B cell (primary cell): ENCODE data around the gene DDX24. TPM values are rescaled to one million over a fixed set of nuclear protein-coding genes. Genes with fewer than 3 reads are reported as not detected.

ENCODE experiments used
- ATAC-seq: fragments of 200-7000 bp; cut with Tn5 transposase; one replicate; pipeline ENCODE4 v1.10.0; 2021; ENCODE audit warnings: low read depth, mild to moderate bottlenecking, moderate number of reproducible peaks, moderate library complexity
- CTCF ChIA-PET: fragments of 350-600 bp; sonication (Branson Sonifier 250); formaldehyde crosslinking; loops from one replicate; lab custom pipeline; 2021; ENCODE audit warnings: antibody characterized with exemption, inconsistent platforms; lab: Charles Lee
- POLR2A ChIA-PET: fragments of 350-600 bp; sonication (Branson Sonifier 250); formaldehyde crosslinking; loops from one replicate; lab custom pipeline; 2021; ENCODE audit warnings: antibody characterized with exemption; lab: Charles Lee
- DNase-seq: peaks from one replicate; pipeline ENCODE4 v3.0.0; 2013
- H2AFZ ChIP-seq: 2 replicates; pipeline ENCODE4 v1.6.1; 2012; ENCODE audit warnings: mild to moderate bottlenecking, low read depth, low read length; ENCODE audit not compliant: insufficient read depth, poor library complexity, severe bottlenecking
- H3K27ac ChIP-seq, 2 donors: 1 replicate in 1 of 2; 2 replicates in 1 of 2; pipeline ENCODE4 v1.5.1; 2012 to 2013; ENCODE audit warnings: low read length in 2 of 2, mild to moderate bottlenecking in 2 of 2, moderate library complexity in 1 of 2
- H3K27me3 ChIP-seq, 4 experiments: fragments of 200-600 bp in 1 of 4; sonication (generic) in 1 of 4; replicated peaks in 1 of 4; 1 replicate in 2 of 4; 2 replicates in 2 of 4; pipeline versions ENCODE4 v1.6.1 to v1.7.0; 2013 to 2016; ENCODE audit warnings: low read length in 3 of 4, mild to moderate bottlenecking in 2 of 4, mixed read lengths in 1 of 4, moderate library complexity in 1 of 4; ENCODE audit not compliant: insufficient read depth in 4 of 4, control insufficient read depth in 3 of 4; ENCODE audit errors: control extremely low read depth in 1 of 4
- H3K36me3 ChIP-seq, 2 experiments: replicated peaks in 1 of 2; 1 replicate in 1 of 2; 2 replicates in 1 of 2; pipeline versions ENCODE4 v1.6.1 to v1.7.1; 2013; ENCODE audit warnings: low read length in 1 of 2; ENCODE audit not compliant: insufficient read depth in 2 of 2, control insufficient read depth in 1 of 2; ENCODE audit errors: control extremely low read depth in 1 of 2, extremely low read depth in 1 of 2
- H3K4me1 ChIP-seq, 2 donors: fragments of 200-600 bp in 1 of 2; sonication (generic) in 1 of 2; 1 replicate in 1 of 2; 2 replicates in 1 of 2; pipeline versions ENCODE4 v1.5.1 to v1.6.1; 2013 to 2017; ENCODE audit warnings: low read length in 2 of 2; ENCODE audit not compliant: control insufficient read depth in 2 of 2, insufficient read depth in 2 of 2
- H3K4me2 ChIP-seq: replicated peaks from 2 replicates; pipeline ENCODE3; 2012; ENCODE audit warnings: mild to moderate bottlenecking, low read depth, low read length; ENCODE audit not compliant: poor library complexity, severe bottlenecking
- H3K4me3 ChIP-seq, 5 experiments: fragments of 200-600 bp in 1 of 5; sonication (generic) in 1 of 5; 1 replicate in 3 of 5; 2 replicates in 2 of 5; pipeline versions ENCODE4 v1.5.1 to v1.7.0; 2011 to 2016; ENCODE audit warnings: low read length in 4 of 5, mild to moderate bottlenecking in 4 of 5, low read depth in 2 of 5, control low read depth in 1 of 5, moderate library complexity in 1 of 5; ENCODE audit not compliant: insufficient read depth in 1 of 5; ENCODE audit errors: control extremely low read depth in 1 of 5, extremely low read depth in 1 of 5
- H3K79me2 ChIP-seq: fragments of 200-600 bp; sonication (generic); one replicate; pipeline ENCODE4 v1.6.0; 2016; ENCODE audit warnings: low read length; ENCODE audit not compliant: control insufficient read depth, insufficient read depth
- H3K9ac ChIP-seq: fragments of 200-600 bp; sonication (generic); 2 replicates; pipeline ENCODE4 v1.6.1; 2017; ENCODE audit warnings: mild to moderate bottlenecking, low read length, moderate library complexity
- H3K9me3 ChIP-seq, 3 donors: one replicate each; pipeline versions ENCODE4 v1.6.1 to v1.7.1; 2013; ENCODE audit warnings: low read length in 2 of 3; ENCODE audit not compliant: control insufficient read depth in 2 of 3, insufficient read depth in 1 of 3; ENCODE audit errors: control extremely low read depth in 1 of 3
- H4K20me1 ChIP-seq: 2 replicates; pipeline ENCODE4 v1.6.0; 2012; ENCODE audit warnings: mild to moderate bottlenecking, low read length; ENCODE audit not compliant: insufficient read depth, control insufficient read depth, poor library complexity, severe bottlenecking
- H3K27ac Mint-ChIP-seq: one replicate; pipeline ENCODE4 v1.8.0; 2021; ENCODE audit warnings: mixed read lengths
- H3K27me3 Mint-ChIP-seq: one replicate; pipeline ENCODE4 v1.8.0; 2021; ENCODE audit warnings: mixed read lengths
- H3K4me1 Mint-ChIP-seq: one replicate; pipeline ENCODE4 v1.8.0; 2021; ENCODE audit warnings: mixed read lengths
- H3K4me3 Mint-ChIP-seq: one replicate; pipeline ENCODE4 v1.8.0; 2021; ENCODE audit warnings: mixed read lengths
- H3K9me3 Mint-ChIP-seq: one replicate; pipeline ENCODE4 v1.8.0; 2022; ENCODE audit warnings: mixed read lengths; ENCODE audit not compliant: insufficient read depth
- CTCF ChIP-seq: fragments of 200-600 bp; IDR thresholded peaks from one replicate; pipeline ENCODE4 v1.8.0; 2022; ENCODE audit warnings: antibody characterized with exemption, mild to moderate bottlenecking
- EZH2 ChIP-seq: IDR thresholded peaks from 2 replicates; pipeline ENCODE4 v1.6.1; 2012; ENCODE audit warnings: borderline replicate concordance, low read depth, mild to moderate bottlenecking, moderate library complexity, low read length; ENCODE audit not compliant: insufficient read depth, poor library complexity, severe bottlenecking
- WGBS: methylation state at CpG from one replicate; pipeline ENCODE4 v1.1.5; 2013; ENCODE audit warnings: missing lambda C conversion rate; ENCODE audit not compliant: insufficient coverage; 5-methylcytosine and 5-hydroxymethylcytosine counted together
- intact Hi-C: fragments of 100-400 bp; cut with micrococcal nuclease; formaldehyde crosslinking; loops from one replicate; pipeline ENCODE4 v1.10.0; 2022
- polyA plus RNA-seq: library from polyadenylated mRNA; depleted of rRNA; stranded (reverse); fragments of >200 nt; gene quantifications from 2 replicates; pipeline ENCODE4 v1.2.3, GENCODE V29; 2012
- total RNA-seq, 2 donors: library from RNA; stranded (reverse); fragments of 120-200 nt in 1 of 2; gene quantifications; 1 replicate in 1 of 2; 2 replicates in 1 of 2; pipeline versions ENCODE4 v1.2.3 to v1.2.4, GENCODE V29; 2013 to 2022

Gene DDX24
- total and polyA plus RNA-seq, 2 donors (not counting 1 experiment from before 2014, with no cell fraction given), result 145 to 211 TPM

- no peaks in the 10 kb centered on the region for H3K27me3 Mint-ChIP-seq
- ATAC-seq (no peak), DNase-seq (no peak)
- Histone ChIP-seq H3K27me3 (no peaks in the 10 kb centered on the region), H3K4me2 (no peak overlapping the region), H2AFZ (no peak overlapping the region), H3K4me3 (no peak overlapping the region), H3K9ac (no peak overlapping the region), H3K79me2 (no peaks in the 10 kb centered on the region), H3K4me1 (no peaks in the 10 kb centered on the region), H3K27ac (no peak overlapping the region), H3K9me3 (no peaks in the 10 kb centered on the region), H3K36me3 (peaks cover 0 to 24% of the 10 kb centered on the region in 2 experiments), H4K20me1 (no peaks in the 10 kb centered on the region)
- H3K27ac Mint-ChIP-seq, result no peak overlapping the region
- 91% methylated on average over 12 of the region's 12 CpGs for WGBS
- no peak for TF ChIP-seq EZH2
- no peak for TF ChIP-seq CTCF
- no peaks in the 10 kb centered on the region for H3K9me3 Mint-ChIP-seq
- intact Hi-C loops, result no loop called here
- ChIA-PET CTCF (interaction anchor here (1.2 kb wide), 1 partner anchor 107 kb away, joined by 5 read pairs; no protein-coding TSS in a partner anchor), POLR2A (no interaction called here)
- no peaks in the 10 kb centered on the region for H3K4me1 Mint-ChIP-seq
- H3K4me3 Mint-ChIP-seq, result no peak overlapping the region
Measured at GRCh38 chr14:94042433-94043091, 38.4 kb downstream of the DDX24 start.

- Histone ChIP-seq H3K79me2 (no peaks in the 10 kb centered on the region), H3K9me3 (no peaks in the 10 kb centered on the region), H4K20me1 (no peaks in the 10 kb centered on the region), H3K4me2 (no peak overlapping the region), H3K9ac (no peak overlapping the region), H3K27me3 (no peaks in the 10 kb centered on the region), H3K27ac (no peak overlapping the region), H3K4me3 (no peak overlapping the region), H3K36me3 (peaks cover 0 to 16% of the 10 kb centered on the region in 2 experiments), H2AFZ (no peak overlapping the region), H3K4me1 (no peaks in the 10 kb centered on the region)
- peaks cover under 1% of the 10 kb centered on the region for H3K4me1 Mint-ChIP-seq
- DNase-seq, result no peak
- H3K27me3 Mint-ChIP-seq, result no peaks in the 10 kb centered on the region
- intact Hi-C loops, result no loop called here
- TF ChIP-seq EZH2 (no peak), CTCF (no peak)
- H3K9me3 Mint-ChIP-seq, result no peaks in the 10 kb centered on the region
- CTCF ChIA-PET, result interaction anchor here (0.6 to 1.2 kb wide), 3 partner anchors 9 to 226 kb away, joined by 3 to 5 read pairs (median 4); no protein-coding TSS in a partner anchor
- H3K4me3 Mint-ChIP-seq, result no peak overlapping the region
- ATAC-seq, result no peak
- WGBS, result 91% methylated on average over 17 of the region's 18 CpGs
- POLR2A ChIA-PET, result no interaction called here
- no peak overlapping the region for H3K27ac Mint-ChIP-seq
Measured at GRCh38 chr14:94041551-94042346, 39.3 kb downstream of the DDX24 start.
